ENCODE measurements around the gene KCNH1. TPM values are rescaled to one million over a fixed set of nuclear protein-coding genes. Genes with fewer than 3 reads are reported as not detected.
A peak's percentile ranks its signal among the peaks of the same experiment; 100 is the strongest.

The KCNH1 gene
- polyA plus RNA-seq, 1 donor from 2014 or later, result 3.9 TPM

GRCh38 chr1:210724768-210725167 is 409.2 kb downstream of the KCNH1 start:
- TF ChIP-seq RAD21 (conservative IDR thresholded peaks at IDR 0.05), result no peak
- TF ChIP-seq MXI1 (conservative IDR thresholded peaks at IDR 0.05; ENCODE audit: poor library complexity, severe bottlenecking), result no peak
- peak; percentile 72 for TF ChIP-seq EP300 (conservative IDR thresholded peaks at IDR 0.05; ENCODE audit: poor library complexity, severe bottlenecking)
- TF ChIP-seq TAF1 (IDR thresholded peaks at IDR 0.05; ENCODE audit: low read depth), result no peak
- TF ChIP-seq EZH2 (IDR thresholded peaks at IDR 0.05; ENCODE audit: borderline replicate concordance, insufficient read depth, low read length, poor library complexity, severe bottlenecking), result no peak
- no peak for TF ChIP-seq CTCF (IDR thresholded peaks at IDR 0.05; ENCODE audit: poor library complexity, severe bottlenecking)
- no peak for TF ChIP-seq POLR2AphosphoS5 (IDR thresholded peaks at IDR 0.05)
- TF ChIP-seq REST (IDR thresholded peaks at IDR 0.05; ENCODE audit: borderline replicate concordance), result peak; percentile 54
- TF ChIP-seq SMC3 (conservative IDR thresholded peaks at IDR 0.05; ENCODE audit: poor library complexity), result no peak
- H3K27me3 ChIP-seq (ENCODE audit: insufficient read depth, low read depth, low read length), result no peaks in the 10 kb centered on the region
- no peaks in the 10 kb centered on the region for H3K79me2 ChIP-seq (replicated peaks; ENCODE audit: insufficient read depth, low read length)
- H3K9me3 ChIP-seq (ENCODE audit: low read length), result no peaks in the 10 kb centered on the region
- no peaks in the 10 kb centered on the region for H3K9me2 ChIP-seq (ENCODE audit: insufficient read depth, low read length)
- no peak overlapping the region for H3K4me3 ChIP-seq (ENCODE audit: low read length)
- H3K9ac ChIP-seq (ENCODE audit: low read length), result no peak overlapping the region
- no peaks in the 10 kb centered on the region for H3K36me3 ChIP-seq (ENCODE audit: insufficient read depth, low read length)
- H3K27ac ChIP-seq (ENCODE audit: low read length), result peak overlapping the region; percentile 49
- H2AFZ ChIP-seq (ENCODE audit: low read depth, low read length), result no peak overlapping the region
- H3F3A ChIP-seq (ENCODE audit: insufficient read depth, low read length, poor library complexity, severe bottlenecking), result no peaks in the 10 kb centered on the region
- H3K4me2 ChIP-seq (ENCODE audit: low read length), result no peak overlapping the region
- H4K20me1 ChIP-seq (ENCODE audit: insufficient read depth), result no peaks in the 10 kb centered on the region

- no peak overlapping the region for H3K27ac ChIP-seq (ENCODE audit: low read length)
- H3K4me3 ChIP-seq (ENCODE audit: low read length), result no peak overlapping the region
- H3K9ac ChIP-seq (ENCODE audit: low read length), result no peak overlapping the region
- no peaks in the 10 kb centered on the region for H3F3A ChIP-seq (ENCODE audit: insufficient read depth, low read length, poor library complexity, severe bottlenecking)
- no peaks in the 10 kb centered on the region for H3K9me3 ChIP-seq (ENCODE audit: low read length)
- H3K36me3 ChIP-seq (ENCODE audit: insufficient read depth, low read length), result no peaks in the 10 kb centered on the region
- no peaks in the 10 kb centered on the region for H3K27me3 ChIP-seq (ENCODE audit: insufficient read depth, low read depth, low read length)
- no peaks in the 10 kb centered on the region for H3K79me2 ChIP-seq (replicated peaks; ENCODE audit: insufficient read depth, low read length)
- TF ChIP-seq MXI1 (conservative IDR thresholded peaks at IDR 0.05; ENCODE audit: poor library complexity, severe bottlenecking) (no peak), RAD21 (conservative IDR thresholded peaks at IDR 0.05) (no peak), CTCF (IDR thresholded peaks at IDR 0.05; ENCODE audit: poor library complexity, severe bottlenecking) (no peak), POLR2AphosphoS5 (IDR thresholded peaks at IDR 0.05) (no peak), EZH2 (IDR thresholded peaks at IDR 0.05; ENCODE audit: borderline replicate concordance, insufficient read depth, low read length, poor library complexity, severe bottlenecking) (no peak), SMC3 (conservative IDR thresholded peaks at IDR 0.05; ENCODE audit: poor library complexity) (no peak), TAF1 (IDR thresholded peaks at IDR 0.05; ENCODE audit: low read depth) (no peak), EP300 (conservative IDR thresholded peaks at IDR 0.05; ENCODE audit: poor library complexity, severe bottlenecking) (no peak), REST (IDR thresholded peaks at IDR 0.05; ENCODE audit: borderline replicate concordance) (no peak)
- H2AFZ ChIP-seq (ENCODE audit: low read depth, low read length), result no peak overlapping the region
- H4K20me1 ChIP-seq (ENCODE audit: insufficient read depth), result no peaks in the 10 kb centered on the region
- no peak overlapping the region for H3K4me2 ChIP-seq (ENCODE audit: low read length)
- no peaks in the 10 kb centered on the region for H3K9me2 ChIP-seq (ENCODE audit: insufficient read depth, low read length)
Measured at GRCh38 chr1:210723646-210724045, 410.3 kb downstream of the KCNH1 start.

Data from neural cell (in vitro differentiated cells).